Left renal cortex interstitium (tissue), 4 donors: ENCODE measurements around the gene TSGA10. TPM values are rescaled to one million over a fixed set of nuclear protein-coding genes. Genes with fewer than 3 reads are reported as not detected.

Experiments
- DNase-seq, 4 donors: peaks; one replicate each; pipeline ENCODE4 v3.0.0-alpha.2; 2013; ENCODE audit warnings: low read depth in 4 of 4, low spot score in 2 of 4, missing footprints in 1 of 4
- polyA plus RNA-seq, 4 donors: library from polyadenylated mRNA; unstranded; fragments of 120-200 nt; gene quantifications; one replicate each; pipeline ENCODE4 v1.2.1, GENCODE V29; 2013; ENCODE audit not compliant: insufficient read length in 4 of 4

The TSGA10 gene
- polyA plus RNA-seq, 4 donors, result 8.5 to 18.7 (median 15.5) TPM

GRCh38 chr2:98948956-98949739, 205.6 kb downstream of the TSGA10 start:
- no peak for DNase-seq

- DNase-seq, result no peak
These were observed 207.2 kb downstream of the TSGA10 start for GRCh38 chr2:98947554-98947953.

Other genes with a start within 250 kb of the TSGA10 start
- 1 to 10 TPM; 2.7 to 3.7 (median 3.1) TPM for gene CRACDL, start 218.7 kb downstream of the TSGA10 start, polyA plus RNA-seq
- 10 to 100 TPM in 3 of 4 donors, 1 to 10 TPM in 1; 9.1 to 12.6 (median 11.0) TPM for gene C2orf15, start 13.2 kb downstream of the TSGA10 start, polyA plus RNA-seq
- gene LIPT1, start within 50 bp of the TSGA10 start, polyA plus RNA-seq, result 10 to 100 TPM; 10.3 to 17.2 (median 14.8) TPM
- 10 to 100 TPM; 41.8 to 62.1 (median 49.8) TPM for gene MITD1, start 26.1 kb upstream of the TSGA10 start, polyA plus RNA-seq
- gene MRPL30, start 26.2 kb upstream of the TSGA10 start, polyA plus RNA-seq, result 10 to 100 TPM; 43.4 to 53.6 (median 52.3) TPM
- under 1 TPM; 0.21 to 0.71 (median 0.36) TPM for gene LYG2, start 100.7 kb upstream of the TSGA10 start, polyA plus RNA-seq
- 1 to 10 TPM; 3.0 to 5.8 (median 4.5) TPM for gene LYG1, start 146.3 kb upstream of the TSGA10 start, polyA plus RNA-seq
- gene TXNDC9, start 181.4 kb upstream of the TSGA10 start, polyA plus RNA-seq, result 10 to 100 TPM; 37.1 to 47.5 (median 41.1) TPM
- 10 to 100 TPM; 53.6 to 77.9 (median 67.5) TPM for gene EIF5B, start 182.4 kb upstream of the TSGA10 start, polyA plus RNA-seq